ENCODE data around the gene IL11. TPM values are rescaled to one million over a fixed set of nuclear protein-coding genes. Genes with fewer than 3 reads are reported as not detected.
"Not testable (repeated sequence)": the region's sequence is repeated elsewhere in the genome, so short reads cannot be mapped to it uniquely, and the experiment has no call there.

IL11 gene
- total RNA-seq: under 1 TPM in 1 of 2 donors, not detected in 1; 0.92 TPM

DNA sequence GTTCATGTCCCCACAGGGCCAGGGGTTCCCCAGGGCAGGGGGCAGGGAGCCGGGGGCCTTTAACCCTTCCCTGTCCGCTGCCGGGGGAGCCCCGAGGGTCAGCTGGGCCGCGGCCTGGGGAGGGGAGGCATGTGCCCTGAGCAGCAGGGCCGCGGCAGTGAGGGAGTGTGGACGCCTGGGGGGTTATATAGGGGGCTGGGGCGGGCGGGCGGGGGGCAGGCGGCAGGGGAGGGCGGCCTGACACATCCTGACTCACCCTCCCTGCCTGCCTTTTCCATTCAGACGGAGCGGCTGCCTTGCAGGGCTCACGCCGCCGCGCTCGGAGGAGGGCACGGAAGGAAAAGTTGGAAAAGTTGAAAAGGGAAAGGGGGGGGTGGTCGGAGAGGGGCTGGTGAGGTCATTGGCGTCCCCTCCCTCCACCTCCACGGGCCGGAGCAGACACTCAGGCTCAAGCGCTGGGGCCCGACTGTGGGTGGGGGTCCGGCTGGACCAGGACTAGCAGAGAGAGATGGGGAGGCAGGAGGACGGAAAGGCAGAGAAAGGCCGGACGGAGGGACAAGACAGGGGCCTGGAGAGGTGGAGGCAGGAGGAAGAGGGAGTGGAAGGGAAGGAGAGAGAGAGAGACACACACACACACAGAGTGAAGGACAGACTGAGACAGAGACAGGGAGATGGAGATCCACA lies at the start of gene IL11:
Gene IL11 (minus strand): TSS at position 159 of the 684 bp plus-strand sequence. CDS start 153 bp downstream, at position 6.
- Histone ChIP-seq H3K27me3 (replicated peaks; ENCODE audit: insufficient read depth) (peaks cover 13% of the 10 kb centered on the region), H3K36me3 (no peaks in the 10 kb centered on the region), H3K9me3 (no peaks in the 10 kb centered on the region), H3K4me1 (ENCODE audit: control insufficient read depth in 1 of 2, low read depth in 2 of 2) (peaks cover 0 to 13% of the 10 kb centered on the region in 2 donors), H3K27ac (no peak within 1 kb of the TSS), H3K4me3 (peak within 1 kb of the TSS; percentile 54)
- TF ChIP-seq, protein P1, sequence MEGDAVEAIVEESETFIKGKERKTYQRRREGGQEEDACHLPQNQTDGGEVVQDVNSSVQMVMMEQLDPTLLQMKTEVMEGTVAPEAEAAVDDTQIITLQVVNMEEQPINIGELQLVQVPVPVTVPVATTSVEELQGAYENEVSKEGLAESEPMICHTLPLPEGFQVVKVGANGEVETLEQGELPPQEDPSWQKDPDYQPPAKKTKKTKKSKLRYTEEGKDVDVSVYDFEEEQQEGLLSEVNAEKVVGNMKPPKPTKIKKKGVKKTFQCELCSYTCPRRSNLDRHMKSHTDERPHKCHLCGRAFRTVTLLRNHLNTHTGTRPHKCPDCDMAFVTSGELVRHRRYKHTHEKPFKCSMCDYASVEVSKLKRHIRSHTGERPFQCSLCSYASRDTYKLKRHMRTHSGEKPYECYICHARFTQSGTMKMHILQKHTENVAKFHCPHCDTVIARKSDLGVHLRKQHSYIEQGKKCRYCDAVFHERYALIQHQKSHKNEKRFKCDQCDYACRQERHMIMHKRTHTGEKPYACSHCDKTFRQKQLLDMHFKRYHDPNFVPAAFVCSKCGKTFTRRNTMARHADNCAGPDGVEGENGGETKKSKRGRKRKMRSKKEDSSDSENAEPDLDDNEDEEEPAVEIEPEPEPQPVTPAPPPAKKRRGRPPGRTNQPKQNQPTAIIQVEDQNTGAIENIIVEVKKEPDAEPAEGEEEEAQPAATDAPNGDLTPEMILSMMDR (IDR thresholded peaks at IDR 0.05): no peak
- DNase-seq (ENCODE audit: low spot score) (no peak), ATAC-seq (ENCODE audit: insufficient number of reproducible peaks, low FRiP score, low read depth) (no peak)

DNA sequence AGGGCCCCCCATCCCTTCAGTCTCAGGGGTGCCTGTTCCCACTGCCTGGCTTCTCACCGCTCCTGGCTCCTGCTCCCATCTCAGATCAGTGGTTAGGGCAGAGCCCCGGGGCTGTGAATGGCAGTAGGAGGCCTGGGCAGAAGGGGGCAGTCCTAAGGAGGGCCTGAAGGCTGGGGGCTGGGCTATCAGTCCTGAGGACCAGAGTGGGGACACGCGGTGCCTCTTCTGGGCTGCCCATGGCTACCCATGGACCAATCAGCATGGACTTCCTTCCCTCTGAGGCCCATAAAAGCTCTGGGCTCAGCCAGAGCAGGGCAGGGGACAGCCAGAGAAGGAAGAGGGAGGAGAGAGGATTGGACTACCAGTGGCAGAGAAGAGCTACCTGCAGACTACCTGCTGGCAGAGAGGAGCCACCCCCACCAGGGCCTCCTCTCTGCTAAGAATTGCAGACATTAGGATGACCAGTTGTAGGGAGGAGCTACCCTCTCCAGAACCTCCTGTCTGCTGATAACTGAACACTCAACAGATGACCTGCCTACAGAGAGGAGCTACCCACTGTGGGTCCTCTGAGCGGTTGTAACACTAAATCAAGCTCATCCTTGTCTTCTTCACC lies 49.5 kb upstream of the IL11 start:
- ATAC-seq (ENCODE audit: insufficient number of reproducible peaks, low FRiP score, low read depth) (no peak), DNase-seq (ENCODE audit: low spot score) (no peak)
- no peaks in the 10 kb centered on the region for H3K27me3 ChIP-seq (replicated peaks; ENCODE audit: insufficient read depth)
- no peaks in the 10 kb centered on the region for H3K36me3 ChIP-seq
- TF ChIP-seq, protein P1 (IDR thresholded peaks at IDR 0.05): no peak
- no peak overlapping the region for H3K27ac ChIP-seq
- H3K9me3 ChIP-seq: no peaks in the 10 kb centered on the region
- no peaks in the 10 kb centered on the region for H3K4me1 ChIP-seq (ENCODE audit: control insufficient read depth in 1 of 2, low read depth in 2 of 2)
- no peak overlapping the region for H3K4me3 ChIP-seq

DNA sequence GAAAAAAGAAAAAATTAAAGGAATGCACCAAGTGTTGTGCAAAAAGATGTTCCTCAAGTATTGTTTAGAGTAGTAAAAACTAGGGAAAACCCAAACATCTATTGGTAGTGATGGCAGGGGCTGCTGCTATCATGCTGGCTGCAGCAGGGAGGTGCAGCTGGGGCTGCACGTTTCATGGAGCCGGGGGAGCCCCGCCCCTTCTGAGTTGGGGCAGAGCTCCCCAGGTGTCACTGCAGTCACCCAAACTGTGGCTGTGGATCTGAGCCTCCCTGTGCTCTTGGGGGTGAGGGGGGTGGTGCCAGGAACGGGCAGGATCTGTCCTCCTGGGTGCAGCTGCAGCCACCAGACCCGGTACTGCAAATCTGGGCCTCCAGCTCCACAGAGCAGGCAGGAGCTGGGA lies 48.8 kb upstream of the IL11 start:
- Histone ChIP-seq H3K27me3 (replicated peaks; ENCODE audit: insufficient read depth) (no peaks in the 10 kb centered on the region), H3K4me3 (no peak overlapping the region)
- no peak for ATAC-seq (ENCODE audit: insufficient number of reproducible peaks, low FRiP score, low read depth)

DNA sequence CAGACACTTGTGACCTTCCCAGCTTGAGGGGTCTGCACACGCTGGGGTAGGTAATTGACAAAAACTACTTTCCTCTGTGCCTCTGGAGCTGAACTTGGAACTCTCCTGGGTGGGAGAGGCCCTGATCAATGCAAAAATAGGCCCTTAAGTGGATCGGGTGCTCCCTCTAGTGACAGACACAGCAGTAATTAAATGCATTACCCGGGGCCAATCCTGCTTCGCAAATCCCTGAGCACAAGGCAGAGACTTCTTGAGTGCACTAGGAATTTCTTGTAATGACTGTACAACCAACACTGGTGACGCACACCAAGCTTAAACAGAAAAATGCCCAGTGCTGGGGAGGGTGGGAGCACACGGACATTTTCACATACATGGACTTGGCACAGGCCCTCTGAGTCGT lies 47.9 kb upstream of the IL11 start:
- Histone ChIP-seq H3K27ac (no peak overlapping the region), H3K4me1 (ENCODE audit: control insufficient read depth in 1 of 2, low read depth in 2 of 2) (no peaks in the 10 kb centered on the region), H3K4me3 (no peak overlapping the region), H3K27me3 (replicated peaks; ENCODE audit: insufficient read depth) (no peaks in the 10 kb centered on the region), H3K9me3 (no peaks in the 10 kb centered on the region), H3K36me3 (no peaks in the 10 kb centered on the region)
- peak; percentile 2 for ATAC-seq (ENCODE audit: insufficient number of reproducible peaks, low FRiP score, low read depth)
- TF ChIP-seq, protein P1 (IDR thresholded peaks at IDR 0.05): peak; percentile 38
- DNase-seq (ENCODE audit: low spot score): no peak

More for the DNA sequence above, 48.8 kb upstream of the IL11 start:
- DNase-seq (ENCODE audit: low spot score): no peak
- Histone ChIP-seq H3K36me3 (no peaks in the 10 kb centered on the region), H3K9me3 (no peaks in the 10 kb centered on the region), H3K27ac (no peak overlapping the region), H3K4me1 (ENCODE audit: control insufficient read depth in 1 of 2, low read depth in 2 of 2) (no peaks in the 10 kb centered on the region)
- TF ChIP-seq, protein P1 (IDR thresholded peaks at IDR 0.05): no peak

DNA sequence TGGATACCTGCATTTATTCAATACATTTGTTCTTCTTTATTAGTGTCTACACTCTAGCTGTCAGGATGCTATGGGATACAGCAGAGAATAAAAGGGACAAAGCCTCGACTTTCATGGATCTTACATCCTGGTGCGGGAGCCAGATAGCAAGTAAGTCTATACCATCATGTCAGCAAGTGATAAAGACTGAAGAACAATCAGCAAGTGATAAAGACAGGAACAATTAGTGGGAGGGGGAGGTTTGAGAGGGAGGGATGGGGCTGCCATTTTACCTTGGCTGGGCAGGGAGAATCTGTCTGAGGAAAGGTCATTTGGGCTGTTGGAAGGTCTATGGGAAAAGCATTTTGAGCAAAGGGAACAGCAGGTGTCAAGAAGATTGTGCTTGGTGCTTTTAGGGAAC lies 39.9 kb upstream of the IL11 start:
- ATAC-seq (ENCODE audit: insufficient number of reproducible peaks, low FRiP score, low read depth) (no peak), DNase-seq (ENCODE audit: low spot score) (no peak)
- H3K27ac ChIP-seq: no peak overlapping the region
- peaks cover 18 to 23% of the 10 kb centered on the region in 2 donors for H3K4me1 ChIP-seq (ENCODE audit: control insufficient read depth in 1 of 2, low read depth in 2 of 2)
- H3K36me3 ChIP-seq: no peaks in the 10 kb centered on the region
- H3K4me3 ChIP-seq: no peak overlapping the region
- TF ChIP-seq, protein P1 (IDR thresholded peaks at IDR 0.05): no peak
- no peaks in the 10 kb centered on the region for H3K9me3 ChIP-seq
- H3K27me3 ChIP-seq (replicated peaks; ENCODE audit: insufficient read depth): no peaks in the 10 kb centered on the region

DNA sequence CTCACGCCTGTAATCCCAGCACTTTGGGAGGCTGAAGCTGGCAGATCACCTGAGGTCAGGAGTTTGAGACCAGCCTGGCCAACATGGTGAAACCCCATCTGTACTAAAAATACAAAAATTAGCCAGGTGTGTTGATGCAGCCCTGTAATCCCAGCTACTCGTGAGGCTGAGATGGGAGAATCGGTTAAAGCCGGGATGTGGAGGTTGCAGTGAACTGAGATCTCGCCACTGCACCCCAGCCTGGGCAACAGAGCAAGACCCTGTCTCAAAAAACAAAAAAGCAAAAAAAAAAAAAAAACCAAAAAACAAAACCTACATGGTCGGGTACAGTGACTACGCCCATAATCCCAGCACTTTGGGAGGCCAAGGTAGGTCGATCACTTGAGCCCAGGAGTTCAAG lies 38.9 kb upstream of the IL11 start:
- H3K4me3 ChIP-seq; DNase-seq (ENCODE audit: low spot score); H3K27ac ChIP-seq; ATAC-seq (ENCODE audit: insufficient number of reproducible peaks, low FRiP score, low read depth); H3K36me3 ChIP-seq; H3K9me3 ChIP-seq; H3K27me3 ChIP-seq (replicated peaks; ENCODE audit: insufficient read depth): not testable (repeated sequence)
- peaks cover 18 to 23% of the 10 kb centered on the region in 2 donors for H3K4me1 ChIP-seq (ENCODE audit: control insufficient read depth in 1 of 2, low read depth in 2 of 2)

Measured in thoracic aorta (tissue), 2 donors.